ENCODE measurements around the gene MELK. TPM values are rescaled to one million over a fixed set of nuclear protein-coding genes. Genes with fewer than 3 reads are reported as not detected.

MELK gene
- total RNA-seq, 2 experiments from 2014 or later = 47.9 to 58.7 TPM

GRCh38 chr9:36609306-36609705, 36.6 kb downstream of the MELK start:
- no peak for DNase-seq (ENCODE audit: low spot score)
- CTCF ChIA-PET (ENCODE audit: unreplicated experiment) = no interaction called here
- TF ChIP-seq CTCF (conservative IDR thresholded peaks at IDR 0.05; ENCODE audit: low read length) (no peak), EZH2phosphoT487 (IDR thresholded peaks at IDR 0.05; ENCODE audit: borderline replicate concordance, low read depth, low read length) (no peak)
- no TSS peak for BruUV-seq (replicated peaks)
- Histone ChIP-seq H3K4me3 (ENCODE audit: low read depth, low read length, poor library complexity, severe bottlenecking) (no peak overlapping the region), H3K9me2 (ENCODE audit: insufficient read depth, low read length) (no peaks in the 10 kb centered on the region), H3K9me3 (ENCODE audit: low read length) (no peaks in the 10 kb centered on the region), H3K4me1 (ENCODE audit: insufficient read depth, low read length, poor library complexity, severe bottlenecking) (no peaks in the 10 kb centered on the region), H3K4me2 (ENCODE audit: low read length) (no peak overlapping the region), H2AFZ (ENCODE audit: low read length) (no peak overlapping the region), H3K36me3 (ENCODE audit: insufficient read depth, low read length) (peaks cover 85% of the 10 kb centered on the region), H3K27ac (ENCODE audit: low read depth, low read length, poor library complexity, severe bottlenecking) (no peak overlapping the region), H3K79me2 (ENCODE audit: insufficient read depth, low read depth, low read length) (no peaks in the 10 kb centered on the region), H4K20me1 (ENCODE audit: insufficient read depth, low read length) (no peaks in the 10 kb centered on the region)
- POLR2A ChIA-PET = interaction anchor here (1.0 kb wide), 2 partner anchors 9 to 10 kb away, joined by 5 read pairs; no protein-coding TSS in a partner anchor
- intact Hi-C loops (cut with micrococcal nuclease; ENCODE audit: unreplicated experiment) = no loop called here

GRCh38 chr9:36622121-36622520, 49.4 kb downstream of the MELK start:
- Histone ChIP-seq H3K4me3 (ENCODE audit: low read depth, low read length, poor library complexity, severe bottlenecking) (no peak overlapping the region), H3K79me2 (ENCODE audit: insufficient read depth, low read depth, low read length) (0 out of 2 replicates have a peak, but pooled peaks cover 5% of the 10 kb centered on the region), H2AFZ (ENCODE audit: low read length) (no peak overlapping the region), H3K27ac (ENCODE audit: low read depth, low read length, poor library complexity, severe bottlenecking) (no peak overlapping the region), H3K9me3 (ENCODE audit: low read length) (no peaks in the 10 kb centered on the region), H3K9me2 (ENCODE audit: insufficient read depth, low read length) (no peaks in the 10 kb centered on the region), H3K36me3 (ENCODE audit: insufficient read depth, low read length) (peaks cover 70% of the 10 kb centered on the region), H3K4me2 (ENCODE audit: low read length) (no peak overlapping the region), H3K4me1 (ENCODE audit: insufficient read depth, low read length, poor library complexity, severe bottlenecking) (no peaks in the 10 kb centered on the region), H4K20me1 (ENCODE audit: insufficient read depth, low read length) (no peaks in the 10 kb centered on the region; the same call in 1 of the 2 replicates)
- CTCF ChIA-PET (ENCODE audit: unreplicated experiment) = no interaction called here
- intact Hi-C loops (cut with micrococcal nuclease; ENCODE audit: unreplicated experiment) = no loop called here
- POLR2A ChIA-PET = no interaction called here
- DNase-seq (ENCODE audit: low spot score) = no peak
- TF ChIP-seq CTCF (conservative IDR thresholded peaks at IDR 0.05; ENCODE audit: low read length) = no peak
- no peak for TF ChIP-seq EZH2phosphoT487 (IDR thresholded peaks at IDR 0.05; ENCODE audit: borderline replicate concordance, low read depth, low read length)
- BruUV-seq (replicated peaks) = no TSS peak

- no peaks in the 10 kb centered on the region for H3K9me3 ChIP-seq (ENCODE audit: low read length)
- H3K79me2 ChIP-seq (ENCODE audit: insufficient read depth, low read depth, low read length) = 0 out of 2 replicates have a peak, but pooled peaks cover 5% of the 10 kb centered on the region
- no peaks in the 10 kb centered on the region for H3K4me1 ChIP-seq (ENCODE audit: insufficient read depth, low read length, poor library complexity, severe bottlenecking)
- TF ChIP-seq EZH2phosphoT487 (IDR thresholded peaks at IDR 0.05; ENCODE audit: borderline replicate concordance, low read depth, low read length) = no peak
- TF ChIP-seq CTCF (conservative IDR thresholded peaks at IDR 0.05; ENCODE audit: low read length) = no peak
- ChIA-PET CTCF (ENCODE audit: unreplicated experiment) (no interaction called here), POLR2A (interaction anchor here (0.6 to 0.8 kb wide), 2 partner anchors 26 to 734 kb away, joined by 3 to 4 read pairs; no protein-coding TSS in a partner anchor)
- H3K4me3 ChIP-seq (ENCODE audit: low read depth, low read length, poor library complexity, severe bottlenecking) = no peak overlapping the region
- intact Hi-C loops (cut with micrococcal nuclease; ENCODE audit: unreplicated experiment) = no loop called here
- H3K4me2 ChIP-seq (ENCODE audit: low read length) = no peak overlapping the region
- no peak overlapping the region for H3K27ac ChIP-seq (ENCODE audit: low read depth, low read length, poor library complexity, severe bottlenecking)
- H2AFZ ChIP-seq (ENCODE audit: low read length) = no peak overlapping the region
- no TSS peak for BruUV-seq (replicated peaks)
- H4K20me1 ChIP-seq (ENCODE audit: insufficient read depth, low read length) = no peaks in the 10 kb centered on the region; the same call in 1 of the 2 replicates
- DNase-seq (ENCODE audit: low spot score) = no peak
- no peaks in the 10 kb centered on the region for H3K9me2 ChIP-seq (ENCODE audit: insufficient read depth, low read length)
- peaks cover 68% of the 10 kb centered on the region for H3K36me3 ChIP-seq (ENCODE audit: insufficient read depth, low read length)
Observed at GRCh38 chr9:36623280-36623679, 50.6 kb downstream of the MELK start.

Data from OCI-LY7 (cell line).